Suprapubic skin (tissue), 4 donors: ENCODE results near the gene HES5.

Experiments used
- POLR2A ChIP-seq, 2 donors: fragments of 450-650 bp; IDR thresholded peaks; one replicate each; pipeline ENCODE4 v1.6.1; 2017; ENCODE audit warnings: antibody characterized with exemption in 2 of 2, mild to moderate bottlenecking in 2 of 2, moderate library complexity in 2 of 2
- POLR2AphosphoS5 ChIP-seq, 3 donors: sonication (generic); formaldehyde crosslinking; IDR thresholded peaks; one replicate each; pipeline ENCODE4 v1.6.1; 2017; ENCODE audit warnings: antibody characterized with exemption in 3 of 3
- TF ChIP-seq, protein P1 (sequence below), 2 donors: fragments of 200-600 bp in 1 of 2; fragments of 450-650 bp in 1 of 2; sonication (generic) in 1 of 2; IDR thresholded peaks; one replicate each; pipeline ENCODE4 v1.5.1; 2016 to 2019; ENCODE audit warnings: antibody characterized with exemption in 2 of 2, mild to moderate bottlenecking in 1 of 2, moderate library complexity in 1 of 2

DNA sequence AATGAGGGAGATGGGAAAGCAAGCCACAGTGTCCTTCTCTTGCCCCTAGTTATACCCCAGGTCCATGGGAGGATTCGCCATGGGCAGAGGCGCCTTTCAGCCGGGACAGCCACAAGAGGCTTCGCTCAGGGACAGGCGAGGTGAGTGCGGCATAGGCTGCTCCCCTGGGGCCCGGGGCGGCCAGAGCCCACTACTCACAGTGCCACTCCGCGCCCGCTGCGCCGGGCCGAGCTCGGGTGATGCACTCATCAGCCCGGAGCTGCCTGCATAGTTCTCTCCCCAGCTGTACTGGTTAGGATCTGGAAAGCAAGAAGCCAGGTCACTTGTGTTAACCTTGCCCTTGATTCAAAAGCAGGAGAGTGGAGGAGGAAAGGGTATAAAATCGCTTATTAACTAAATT lies 12.1 kb downstream of the HES5 start:
- TF ChIP-seq POLR2A (IDR thresholded peaks at IDR 0.05), result no peak
- TF ChIP-seq, protein P1, sequence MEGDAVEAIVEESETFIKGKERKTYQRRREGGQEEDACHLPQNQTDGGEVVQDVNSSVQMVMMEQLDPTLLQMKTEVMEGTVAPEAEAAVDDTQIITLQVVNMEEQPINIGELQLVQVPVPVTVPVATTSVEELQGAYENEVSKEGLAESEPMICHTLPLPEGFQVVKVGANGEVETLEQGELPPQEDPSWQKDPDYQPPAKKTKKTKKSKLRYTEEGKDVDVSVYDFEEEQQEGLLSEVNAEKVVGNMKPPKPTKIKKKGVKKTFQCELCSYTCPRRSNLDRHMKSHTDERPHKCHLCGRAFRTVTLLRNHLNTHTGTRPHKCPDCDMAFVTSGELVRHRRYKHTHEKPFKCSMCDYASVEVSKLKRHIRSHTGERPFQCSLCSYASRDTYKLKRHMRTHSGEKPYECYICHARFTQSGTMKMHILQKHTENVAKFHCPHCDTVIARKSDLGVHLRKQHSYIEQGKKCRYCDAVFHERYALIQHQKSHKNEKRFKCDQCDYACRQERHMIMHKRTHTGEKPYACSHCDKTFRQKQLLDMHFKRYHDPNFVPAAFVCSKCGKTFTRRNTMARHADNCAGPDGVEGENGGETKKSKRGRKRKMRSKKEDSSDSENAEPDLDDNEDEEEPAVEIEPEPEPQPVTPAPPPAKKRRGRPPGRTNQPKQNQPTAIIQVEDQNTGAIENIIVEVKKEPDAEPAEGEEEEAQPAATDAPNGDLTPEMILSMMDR (IDR thresholded peaks at IDR 0.05), result no peak
- no peak for TF ChIP-seq POLR2AphosphoS5 (IDR thresholded peaks at IDR 0.05)
